MG63 (cell line): Measurements from ENCODE around the gene PDE4D. TPM values are rescaled to one million over a fixed set of nuclear protein-coding genes. Genes with fewer than 3 reads are reported as not detected.

Experiments used
- DNase-seq: peaks from one replicate; pipeline ENCODE4 v3.0.0-alpha.2; 2020
- H3K27me3 ChIP-seq: fragments of 250-450 bp; sonication (Bioruptor Pico); 2 replicates; pipeline ENCODE4 v1.5.1; 2020; ENCODE audit warnings: mild to moderate bottlenecking, moderate library complexity
- H3K36me3 ChIP-seq: fragments of 250-450 bp; sonication (Bioruptor Pico); 2 replicates; pipeline ENCODE4 v1.5.1; 2020; ENCODE audit warnings: mild to moderate bottlenecking, moderate library complexity
- H3K4me3 ChIP-seq: fragments of 250-450 bp; sonication (Bioruptor Pico); 2 replicates; pipeline ENCODE4 v1.5.1; 2020; ENCODE audit warnings: mild to moderate bottlenecking, moderate library complexity
- H3K9me3 ChIP-seq: fragments of 250-450 bp; sonication (Bioruptor Pico); 2 replicates; pipeline ENCODE4 v1.5.1; 2020; ENCODE audit warnings: mild to moderate bottlenecking, moderate library complexity
- total RNA-seq: library from RNA; depleted of rRNA; stranded (reverse); fragments of >200 nt; shearing (Covaris generic); gene quantifications from 2 replicates; pipeline ENCODE4 v1.2.3, GENCODE V29; 2014; ENCODE audit warnings: low replicate concordance; rRNA removed

The PDE4D gene
- total RNA-seq = 1.6 and 3.1 TPM in 2 replicates

DNA sequence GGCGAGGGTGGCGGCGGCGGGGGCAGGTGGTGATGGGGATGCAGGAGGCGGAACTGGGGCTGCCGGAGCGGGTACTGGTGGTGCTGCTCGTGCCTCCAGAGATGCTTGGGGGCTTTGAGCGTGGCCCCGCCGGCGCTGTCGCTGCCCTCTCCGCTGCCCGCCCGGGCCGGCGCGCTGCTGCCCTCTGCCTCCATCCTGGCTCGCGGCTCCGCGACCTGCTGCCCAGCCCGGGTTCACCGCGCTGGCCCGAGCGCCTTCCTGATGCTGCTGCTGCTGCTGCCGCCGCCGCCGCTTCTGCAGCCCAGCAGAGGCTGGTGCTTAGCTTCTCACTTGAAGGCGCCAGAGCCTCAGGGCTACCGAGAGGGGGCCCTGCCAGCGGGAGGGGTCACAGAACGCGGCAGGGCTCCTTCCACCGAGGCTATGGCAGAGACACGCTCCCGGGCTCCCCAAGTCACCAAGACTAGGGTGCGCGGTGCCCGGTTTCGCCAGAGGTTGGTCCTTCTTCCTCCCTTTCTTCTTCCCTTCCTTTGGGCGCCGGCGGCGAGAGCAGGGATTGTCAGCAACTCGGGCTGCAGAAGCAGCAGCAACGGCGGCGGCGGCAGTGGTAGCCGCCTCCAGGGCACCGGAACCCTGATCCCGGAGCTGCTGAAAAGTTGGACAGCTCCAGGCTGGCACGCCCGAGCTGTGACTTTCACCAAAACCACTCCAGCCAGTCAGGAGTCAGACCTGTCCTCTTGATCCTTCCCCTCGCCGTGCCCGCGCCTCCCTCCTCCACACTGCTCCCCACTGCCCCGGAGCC lies at the start of gene PDE4D:
Gene PDE4D (minus strand): TSS at position 298 of the 799 bp plus-strand sequence.
- H3K4me3 ChIP-seq = no peak within 1 kb of the TSS
- peak; percentile 57 for DNase-seq

DNA sequence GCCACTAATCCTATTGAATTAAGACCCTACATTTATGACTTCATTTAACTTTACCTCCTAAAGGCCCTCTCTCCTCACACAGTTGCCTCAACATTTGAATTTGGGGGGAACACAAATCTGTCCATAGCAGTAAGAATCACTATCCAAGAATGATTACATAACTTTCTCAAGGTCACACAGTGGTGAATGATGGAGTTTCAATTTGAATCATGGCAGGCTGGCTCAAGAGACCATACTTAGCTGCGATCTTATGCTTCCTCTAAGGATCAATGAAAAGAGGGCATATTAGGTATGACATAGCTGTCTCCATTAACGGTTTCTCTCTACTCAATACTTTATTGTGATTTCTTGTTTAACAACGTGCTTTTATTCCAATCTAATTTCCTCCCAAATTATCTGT lies 44.1 kb upstream of the PDE4D start:
- Histone ChIP-seq H3K9me3 (no peaks in the 10 kb centered on the region), H3K4me3 (no peak overlapping the region), H3K36me3 (no peaks in the 10 kb centered on the region), H3K27me3 (no peaks in the 10 kb centered on the region)
- no peak for DNase-seq

More for the DNA sequence above, at the start of gene PDE4D:
- Histone ChIP-seq H3K9me3 (no peaks in the 10 kb centered on the region), H3K27me3 (peaks cover 13% of the 10 kb centered on the region), H3K36me3 (no peaks in the 10 kb centered on the region)

DNA sequence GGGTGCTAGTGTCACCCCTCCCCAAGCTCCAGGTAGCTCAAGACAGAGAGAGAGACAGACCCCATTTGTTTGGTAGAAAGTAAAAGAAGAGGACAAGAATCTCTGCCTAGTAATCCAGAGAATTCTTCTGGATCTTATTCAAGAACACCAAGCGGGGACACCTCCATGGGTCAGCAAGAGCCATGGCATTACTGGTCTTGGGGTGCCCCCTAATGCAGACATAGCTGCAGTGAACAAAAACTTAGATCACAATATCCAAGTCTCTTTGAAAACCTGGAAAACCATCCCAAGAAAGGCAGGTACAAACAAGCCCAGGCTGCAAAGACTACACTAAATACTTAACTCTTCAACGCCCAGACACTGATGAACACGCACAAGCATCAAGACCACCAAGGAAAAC lies 29.9 kb upstream of the PDE4D start:
- H3K36me3 ChIP-seq = no peaks in the 10 kb centered on the region
- H3K4me3 ChIP-seq = no peak overlapping the region
- H3K27me3 ChIP-seq = no peaks in the 10 kb centered on the region; the same call in 1 of the 2 replicates
- H3K9me3 ChIP-seq = no peaks in the 10 kb centered on the region
- DNase-seq = no peak

DNA sequence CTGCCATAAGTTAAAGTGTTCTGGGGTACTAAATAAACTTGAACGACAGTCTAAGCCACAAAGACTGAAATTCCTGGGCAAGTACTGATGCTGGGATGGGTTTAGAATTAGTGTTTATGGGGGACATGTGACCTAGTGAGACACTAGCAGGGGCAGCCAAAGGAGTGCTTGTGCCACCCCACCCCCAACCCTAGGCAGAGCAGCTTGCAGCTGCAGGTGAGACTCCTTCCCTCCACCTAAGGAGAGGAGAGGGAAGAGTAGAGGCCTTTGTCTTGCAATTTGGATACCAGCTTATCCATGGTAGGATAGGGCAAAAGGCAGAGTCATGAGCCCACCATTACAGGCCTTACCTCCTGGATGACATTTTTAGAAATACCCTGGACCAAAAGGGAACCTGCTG lies 28.7 kb upstream of the PDE4D start:
- DNase-seq = no peak
- no peaks in the 10 kb centered on the region for H3K9me3 ChIP-seq
- no peak overlapping the region for H3K4me3 ChIP-seq
- no peaks in the 10 kb centered on the region for H3K36me3 ChIP-seq
- H3K27me3 ChIP-seq = no peaks in the 10 kb centered on the region; the same call in 1 of the 2 replicates

DNA sequence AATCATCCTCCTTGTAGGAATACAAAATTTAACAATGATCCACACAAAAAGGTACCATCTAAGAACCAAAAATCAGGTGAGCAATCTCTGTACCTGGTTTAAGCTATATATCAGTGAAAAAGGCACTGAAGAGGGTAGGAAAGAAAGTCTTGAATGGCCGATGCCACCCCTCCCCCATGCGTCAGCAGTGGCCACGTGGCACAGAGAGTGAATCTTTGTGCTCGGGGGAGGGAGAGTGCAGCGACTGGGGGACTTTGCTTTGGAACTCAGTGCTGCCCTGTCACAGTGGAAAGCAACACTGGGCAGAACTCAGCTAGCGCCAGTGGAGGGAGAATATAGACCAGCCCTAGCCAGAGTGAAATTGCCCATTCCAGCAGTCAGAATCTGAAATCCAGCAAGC lies 28.3 kb upstream of the PDE4D start:
- H3K27me3 ChIP-seq = no peaks in the 10 kb centered on the region; the same call in 1 of the 2 replicates
- no peak for DNase-seq
- H3K36me3 ChIP-seq = no peaks in the 10 kb centered on the region
- H3K4me3 ChIP-seq = no peak overlapping the region
- no peaks in the 10 kb centered on the region for H3K9me3 ChIP-seq

DNA sequence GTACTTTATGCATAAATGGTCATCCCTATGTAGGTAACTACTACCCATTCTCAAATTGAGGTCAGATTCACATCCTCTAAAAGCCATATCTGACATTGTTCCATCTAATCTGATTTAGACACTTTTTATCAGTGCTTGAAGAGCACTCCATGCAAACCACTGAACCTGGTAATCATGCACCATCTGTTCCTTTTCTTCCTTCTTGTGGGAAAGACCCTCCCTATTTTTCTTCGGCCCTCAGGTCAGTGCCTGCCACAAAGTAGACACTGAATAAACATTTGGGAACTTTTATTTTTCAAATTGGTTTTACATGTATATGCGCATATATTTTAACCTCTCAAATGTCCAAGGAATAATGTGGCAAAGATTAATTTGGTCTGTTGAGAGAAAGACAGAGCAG lies 26.0 kb upstream of the PDE4D start:
- H3K9me3 ChIP-seq = no peaks in the 10 kb centered on the region
- no peaks in the 10 kb centered on the region; the same call in 1 of the 2 replicates for H3K27me3 ChIP-seq
- no peak for DNase-seq
- no peaks in the 10 kb centered on the region for H3K36me3 ChIP-seq
- H3K4me3 ChIP-seq = no peak overlapping the region

DNA sequence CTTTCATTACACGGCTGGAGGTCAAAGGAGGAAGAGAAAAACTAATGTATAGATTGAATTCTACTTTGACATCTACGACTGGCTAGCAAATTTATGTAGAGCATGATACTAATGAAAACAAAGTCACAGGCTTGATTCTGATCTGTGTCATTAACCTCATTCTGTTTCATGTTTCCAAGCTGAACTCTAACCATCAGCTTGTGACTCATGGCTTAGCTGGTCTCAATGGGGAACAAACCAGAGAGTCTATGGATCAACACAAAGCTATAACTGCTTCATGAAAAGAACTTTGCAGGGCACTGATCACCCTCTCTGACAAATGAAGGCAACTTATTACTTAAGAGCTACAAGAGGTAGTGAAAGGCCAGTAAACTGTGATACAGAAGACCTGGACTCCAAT lies 23.6 kb upstream of the PDE4D start:
- Histone ChIP-seq H3K9me3 (no peaks in the 10 kb centered on the region), H3K36me3 (no peaks in the 10 kb centered on the region), H3K27me3 (no peaks in the 10 kb centered on the region), H3K4me3 (no peak overlapping the region)
- no peak for DNase-seq

DNA sequence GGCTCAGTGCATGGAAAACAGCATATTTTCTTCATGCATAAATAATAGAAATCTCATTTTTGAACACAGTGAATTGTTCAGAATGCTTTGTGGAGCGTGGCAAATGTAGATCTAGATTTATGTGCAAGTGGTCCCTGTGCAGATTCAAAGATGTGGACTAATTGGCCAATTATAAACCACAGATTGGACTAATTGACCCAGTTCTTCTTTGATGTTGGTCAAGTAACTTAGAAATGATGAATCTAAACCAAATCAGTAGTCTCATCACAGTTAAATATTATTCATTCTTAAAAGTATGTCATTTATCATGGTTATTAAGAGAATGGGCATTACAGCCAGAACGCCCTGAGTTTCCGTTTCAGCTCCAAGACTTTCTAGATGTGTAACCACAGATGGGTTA lies 11.7 kb upstream of the PDE4D start:
- Histone ChIP-seq H3K27me3 (no peaks in the 10 kb centered on the region), H3K9me3 (no peaks in the 10 kb centered on the region), H3K36me3 (no peaks in the 10 kb centered on the region), H3K4me3 (no peak overlapping the region)
- no peak for DNase-seq

DNA sequence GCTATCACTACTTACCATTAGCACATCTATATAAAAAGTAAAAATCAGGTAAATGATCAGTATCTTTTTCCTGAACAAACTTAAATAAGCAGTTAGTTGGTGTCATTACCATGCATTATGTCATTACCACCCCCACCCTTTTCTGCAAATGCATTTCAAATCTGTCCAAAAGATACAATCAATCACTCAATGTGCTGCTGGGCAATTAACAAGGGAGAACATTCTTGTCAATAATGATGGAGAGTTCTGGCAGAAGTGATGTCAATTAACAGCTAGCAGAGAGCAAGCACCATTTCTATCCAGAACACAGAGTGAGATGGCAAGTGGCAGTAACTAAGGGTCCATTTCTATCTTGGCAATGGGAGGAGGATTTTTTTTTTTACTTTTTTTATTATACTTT lies 3.5 kb upstream of the PDE4D start:
- DNase-seq = no peak
- Histone ChIP-seq H3K27me3 (peaks cover 13% of the 10 kb centered on the region), H3K9me3 (no peaks in the 10 kb centered on the region), H3K4me3 (no peak overlapping the region), H3K36me3 (no peaks in the 10 kb centered on the region)

DNA sequence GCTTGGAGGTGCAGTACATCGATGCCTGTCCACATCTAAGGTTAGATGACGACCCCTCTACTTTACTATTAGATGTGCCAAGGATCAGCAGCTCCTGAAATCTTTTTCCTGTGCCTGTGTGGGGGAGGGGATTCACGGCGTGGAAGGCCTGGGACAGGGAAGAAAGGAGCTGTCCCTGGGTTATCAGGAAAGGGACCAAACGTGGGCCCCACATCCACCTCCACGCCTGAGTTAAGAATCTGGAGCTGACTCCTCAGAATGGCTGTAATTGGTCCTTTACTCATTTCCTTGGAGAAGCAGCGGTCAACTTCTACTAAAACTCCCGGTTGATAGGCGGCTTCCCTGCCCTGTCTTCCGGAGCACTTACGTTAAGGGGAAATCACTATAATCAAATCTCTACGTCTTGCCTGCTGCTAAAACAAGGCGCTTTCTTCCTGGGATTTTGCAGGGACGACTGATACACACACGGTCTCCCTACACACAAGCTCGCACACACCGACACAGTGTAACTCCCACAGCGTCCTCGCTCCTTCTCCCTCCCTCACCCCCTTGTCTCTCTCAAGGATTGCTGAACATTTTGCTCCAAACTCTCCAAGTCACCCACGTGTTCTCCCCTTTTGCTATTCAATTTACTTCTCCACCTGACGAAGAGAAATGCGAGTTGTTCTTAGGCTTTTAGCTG lies 1.4 kb downstream of the PDE4D start:
- Histone ChIP-seq H3K27me3 (peaks cover 13% of the 10 kb centered on the region), H3K4me3 (no peak overlapping the region), H3K9me3 (no peaks in the 10 kb centered on the region), H3K36me3 (no peaks in the 10 kb centered on the region)
- DNase-seq = no peak

DNA sequence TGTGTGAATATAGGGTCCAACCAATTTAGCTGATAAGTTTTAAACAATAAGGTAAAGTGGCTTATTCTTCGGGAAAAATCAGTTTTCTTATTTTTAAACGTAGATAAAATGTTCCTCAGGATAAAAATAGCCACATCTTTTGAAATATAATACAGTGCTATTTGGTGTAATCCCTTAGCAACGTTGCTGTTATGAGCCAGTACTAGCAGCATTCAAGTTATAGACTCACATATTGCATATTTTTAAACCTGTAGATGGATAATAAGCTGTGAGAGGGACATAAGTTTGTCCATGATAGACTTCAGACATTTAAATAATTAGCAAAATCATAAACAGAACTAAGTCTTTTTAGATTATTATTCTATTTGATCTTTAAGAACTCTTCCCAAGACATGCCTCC lies 6.3 kb downstream of the PDE4D start:
- no peak for DNase-seq
- H3K36me3 ChIP-seq = no peaks in the 10 kb centered on the region
- H3K9me3 ChIP-seq = no peaks in the 10 kb centered on the region
- no peaks in the 10 kb centered on the region; the same call in 1 of the 2 replicates for H3K27me3 ChIP-seq
- H3K4me3 ChIP-seq = no peak overlapping the region

DNA sequence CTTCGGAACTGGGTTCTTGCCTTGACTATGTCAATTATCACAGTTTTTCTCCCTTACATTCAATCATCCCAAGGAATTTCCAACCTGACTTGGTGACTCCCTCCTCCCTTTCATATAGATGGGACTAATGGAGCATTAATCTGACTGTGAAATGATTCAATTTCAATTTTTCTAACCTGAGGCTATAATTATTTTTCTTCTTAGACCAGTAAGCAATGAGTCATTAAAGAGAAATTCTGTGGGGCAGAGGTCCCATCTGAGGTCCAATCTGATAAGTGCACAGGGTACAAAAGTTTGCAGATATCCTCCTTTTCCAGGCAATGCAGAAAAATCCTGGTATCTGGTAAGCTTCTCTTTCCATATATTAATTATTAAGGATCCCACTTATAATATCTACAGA lies 18.9 kb downstream of the PDE4D start:
- no peak overlapping the region for H3K4me3 ChIP-seq
- H3K36me3 ChIP-seq = no peaks in the 10 kb centered on the region
- DNase-seq = no peak
- no peaks in the 10 kb centered on the region for H3K9me3 ChIP-seq
- 0 out of 2 replicates have a peak, but pooled peaks cover 2% of the 10 kb centered on the region for H3K27me3 ChIP-seq

DNA sequence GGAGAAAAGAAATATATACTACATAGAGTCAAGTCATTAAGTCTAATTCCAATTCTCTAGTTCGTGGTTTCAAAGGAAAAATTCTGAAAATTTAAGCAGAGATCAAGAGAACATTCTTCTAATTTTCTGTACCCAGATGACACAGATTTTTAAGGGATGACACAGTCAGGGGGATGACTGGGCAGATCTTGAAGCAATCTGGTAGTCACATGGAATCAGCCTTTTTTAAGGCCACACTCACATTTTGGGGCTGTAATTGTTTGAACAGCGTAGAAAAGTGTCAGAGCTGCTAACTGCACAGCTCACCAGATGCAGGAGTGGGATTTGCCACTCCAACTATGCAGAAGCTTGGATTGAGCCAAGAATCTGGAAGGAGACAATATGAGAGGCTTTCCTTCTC lies 20.4 kb downstream of the PDE4D start:
- H3K9me3 ChIP-seq = no peaks in the 10 kb centered on the region
- H3K36me3 ChIP-seq = no peaks in the 10 kb centered on the region
- H3K27me3 ChIP-seq = 0 out of 2 replicates have a peak, but pooled peaks cover 2% of the 10 kb centered on the region
- no peak overlapping the region for H3K4me3 ChIP-seq
- DNase-seq = no peak

DNA sequence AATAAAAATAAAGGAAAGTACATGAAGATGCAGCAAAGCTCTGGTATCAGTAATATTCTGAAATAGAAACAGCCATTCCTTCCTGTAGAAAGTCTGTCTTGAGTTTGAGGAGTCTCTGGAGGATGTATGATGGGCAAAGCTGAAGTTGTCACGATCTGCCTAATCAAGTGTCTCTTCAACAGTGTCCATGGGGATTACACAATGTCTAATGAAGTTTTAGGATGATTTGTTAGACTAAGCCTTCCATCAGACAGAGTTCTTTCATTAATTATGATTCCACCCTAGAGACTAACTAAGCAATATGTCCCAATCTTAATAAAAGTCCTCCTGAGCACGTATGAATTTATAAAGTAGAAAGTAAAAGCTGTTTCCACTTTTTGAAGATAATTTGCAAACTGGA lies 26.9 kb downstream of the PDE4D start:
- Histone ChIP-seq H3K9me3 (no peaks in the 10 kb centered on the region), H3K4me3 (no peak overlapping the region), H3K36me3 (no peaks in the 10 kb centered on the region), H3K27me3 (peaks cover 2% of the 10 kb centered on the region; the same call in 1 of the 2 replicates)
- no peak for DNase-seq

DNA sequence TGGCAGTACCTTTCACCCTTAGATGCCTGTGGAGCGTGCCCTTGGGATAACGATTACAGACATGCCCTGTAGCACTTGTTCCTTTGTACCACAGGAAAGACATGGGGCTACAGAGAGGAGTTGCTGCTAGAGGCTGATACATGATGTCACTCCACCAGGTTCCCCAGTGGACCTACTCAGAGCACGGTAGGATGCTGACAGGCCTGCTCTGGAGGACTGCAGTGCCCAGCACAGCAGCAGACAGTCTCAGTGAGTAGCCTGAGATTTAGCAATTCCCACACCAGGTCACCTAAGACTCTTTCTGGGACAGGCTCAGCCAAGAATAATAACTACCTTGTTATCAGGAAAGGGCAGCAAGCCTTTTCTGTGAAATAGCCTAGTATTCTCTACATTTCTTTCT lies 28.8 kb downstream of the PDE4D start:
- H3K27me3 ChIP-seq = no peaks in the 10 kb centered on the region; the same call in 1 of the 2 replicates
- DNase-seq = no peak
- H3K9me3 ChIP-seq = no peaks in the 10 kb centered on the region
- no peak overlapping the region for H3K4me3 ChIP-seq
- no peaks in the 10 kb centered on the region for H3K36me3 ChIP-seq

DNA sequence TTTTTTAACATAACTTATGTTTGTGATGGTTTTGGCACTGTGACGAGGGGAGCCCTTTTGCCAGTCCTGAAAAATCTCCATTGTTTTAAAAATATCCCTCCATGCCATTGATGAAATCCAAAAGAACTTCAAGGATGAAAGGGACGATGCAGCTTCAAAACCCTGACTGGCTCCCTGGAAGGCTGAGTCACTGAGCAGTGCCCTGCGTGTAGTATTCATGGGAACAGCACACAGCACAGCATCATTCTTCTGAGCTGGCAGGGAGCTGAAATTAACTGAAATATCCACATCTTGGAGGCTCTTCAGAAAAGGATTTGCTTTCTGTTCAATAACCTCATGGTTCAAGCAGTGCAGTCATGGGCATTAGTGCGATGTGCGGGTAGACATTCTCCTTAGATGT lies 29.7 kb downstream of the PDE4D start:
- no peaks in the 10 kb centered on the region; the same call in 1 of the 2 replicates for H3K27me3 ChIP-seq
- no peaks in the 10 kb centered on the region for H3K9me3 ChIP-seq
- H3K4me3 ChIP-seq = no peak overlapping the region
- no peak for DNase-seq
- H3K36me3 ChIP-seq = no peaks in the 10 kb centered on the region

DNA sequence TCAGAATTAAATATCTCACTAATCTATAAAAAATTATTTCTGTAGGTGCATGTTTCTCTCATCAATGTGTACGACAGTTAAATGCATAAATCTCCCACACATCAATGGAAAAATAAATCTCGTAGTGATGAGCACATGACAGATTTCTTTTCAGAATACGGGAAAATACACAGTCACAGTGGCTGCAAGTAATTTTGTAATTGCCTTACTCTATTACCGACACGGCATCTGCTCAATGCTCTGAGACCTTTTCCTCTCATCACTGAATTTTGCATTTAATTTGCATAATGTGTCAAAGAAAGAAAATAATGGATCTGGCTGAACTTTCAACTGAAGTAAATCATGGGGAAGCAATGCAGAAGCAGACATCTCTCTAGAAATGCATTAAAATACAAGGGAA lies 37.2 kb downstream of the PDE4D start:
- no peaks in the 10 kb centered on the region for H3K9me3 ChIP-seq
- no peak overlapping the region for H3K4me3 ChIP-seq

DNA sequence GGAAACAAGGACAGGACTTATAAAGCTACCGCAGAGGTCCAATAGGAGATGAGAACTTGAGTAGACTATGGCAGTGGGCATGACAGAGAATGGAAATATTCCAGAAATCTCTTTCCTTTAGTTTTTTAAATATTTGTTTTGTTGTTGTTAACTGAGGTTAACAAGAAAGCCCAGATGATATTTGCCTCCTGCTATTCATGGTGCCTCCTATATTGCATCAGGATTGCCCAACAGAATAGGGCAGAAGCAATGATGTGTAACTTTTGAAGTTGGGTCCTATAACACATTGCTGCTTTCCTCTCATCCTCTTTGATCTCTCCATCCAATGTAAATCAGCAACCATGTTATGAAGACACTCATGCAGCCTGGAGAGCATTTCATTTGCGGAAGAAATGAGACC lies 42.8 kb downstream of the PDE4D start:
- Histone ChIP-seq H3K9me3 (no peaks in the 10 kb centered on the region), H3K27me3 (peaks cover 4% of the 10 kb centered on the region), H3K4me3 (no peak overlapping the region), H3K36me3 (no peaks in the 10 kb centered on the region)
- no peak for DNase-seq

More for the DNA sequence above, 37.2 kb downstream of the PDE4D start:
- Histone ChIP-seq H3K36me3 (no peaks in the 10 kb centered on the region), H3K27me3 (peaks cover 4% of the 10 kb centered on the region)
- DNase-seq = no peak
